CD1c-positive myeloid dendritic cell (primary cell): ENCODE data around the gene PLEKHM3.
"Not testable (repeated sequence)": the region's sequence is repeated elsewhere in the genome, so short reads cannot be mapped to it uniquely, and the experiment has no call there.

Source experiments
- DNase-seq: peaks from one replicate; pipeline ENCODE4 v3.0.0-alpha.2; 2016; ENCODE audit errors: extremely low spot score

Gene PLEKHM3

DNA sequence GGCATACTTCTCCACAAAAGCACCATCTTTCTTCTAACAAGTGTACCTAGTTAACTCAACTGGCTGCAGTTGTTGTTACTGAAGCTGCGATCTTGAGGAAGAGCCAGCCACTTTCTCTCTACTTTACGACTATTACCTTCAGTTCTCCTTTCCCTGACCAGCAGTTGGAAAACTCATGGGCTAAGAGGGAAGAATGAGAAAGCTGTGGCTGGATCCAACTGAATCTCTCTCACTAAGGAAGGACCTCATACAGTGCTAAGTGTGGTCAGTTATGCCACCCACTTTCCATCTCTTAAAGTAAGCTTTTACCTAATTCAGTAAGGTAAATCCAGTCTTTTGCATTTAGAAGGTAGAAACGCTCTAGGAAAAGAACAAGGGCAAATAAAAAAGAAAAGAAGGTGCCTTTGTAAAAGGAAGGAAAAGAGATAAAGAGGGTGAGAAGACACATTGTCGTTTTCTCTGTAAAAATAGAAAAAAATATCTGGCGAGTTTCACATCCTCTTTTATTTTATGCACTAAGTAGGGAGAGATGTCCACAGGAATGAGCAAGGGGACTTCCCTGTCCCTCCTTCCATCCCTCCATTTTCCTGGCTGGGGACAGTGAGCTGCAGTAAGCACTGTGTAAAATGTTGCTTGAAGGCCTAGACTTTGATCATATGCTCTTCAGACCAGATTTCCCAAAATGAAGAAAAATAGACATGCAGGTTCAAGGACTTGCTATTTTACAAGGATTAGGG is 73.4 kb downstream of the PLEKHM3 start:
- DNase-seq, result peak; percentile 56

GRCh38 chr2:207950761-207951114 is 74.6 kb downstream of the PLEKHM3 start:
- DNase-seq, result no peak

GRCh38 chr2:207950063-207950760 is 75.1 kb downstream of the PLEKHM3 start:
- DNase-seq, result no peak

DNA sequence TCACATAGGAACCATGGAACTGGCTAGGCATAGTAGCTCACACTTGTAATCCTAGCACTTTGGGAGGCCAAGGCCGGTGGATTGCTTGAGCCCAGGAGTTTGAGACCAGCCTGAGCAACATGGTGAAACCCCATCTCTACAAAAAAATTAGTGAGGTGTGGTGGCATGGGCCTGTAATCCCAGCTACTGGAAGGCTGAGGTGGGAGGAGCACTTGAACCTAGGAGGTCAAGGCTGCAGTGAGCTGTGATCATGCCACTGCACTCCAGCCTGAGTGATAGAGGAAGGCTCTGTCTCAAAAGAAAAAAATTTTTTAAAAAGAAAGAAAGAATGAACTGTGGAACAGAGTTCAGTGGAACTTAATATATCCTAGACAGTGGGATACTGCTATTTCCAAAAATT is 76.1 kb downstream of the PLEKHM3 start:
- DNase-seq, result not testable (repeated sequence)

DNA sequence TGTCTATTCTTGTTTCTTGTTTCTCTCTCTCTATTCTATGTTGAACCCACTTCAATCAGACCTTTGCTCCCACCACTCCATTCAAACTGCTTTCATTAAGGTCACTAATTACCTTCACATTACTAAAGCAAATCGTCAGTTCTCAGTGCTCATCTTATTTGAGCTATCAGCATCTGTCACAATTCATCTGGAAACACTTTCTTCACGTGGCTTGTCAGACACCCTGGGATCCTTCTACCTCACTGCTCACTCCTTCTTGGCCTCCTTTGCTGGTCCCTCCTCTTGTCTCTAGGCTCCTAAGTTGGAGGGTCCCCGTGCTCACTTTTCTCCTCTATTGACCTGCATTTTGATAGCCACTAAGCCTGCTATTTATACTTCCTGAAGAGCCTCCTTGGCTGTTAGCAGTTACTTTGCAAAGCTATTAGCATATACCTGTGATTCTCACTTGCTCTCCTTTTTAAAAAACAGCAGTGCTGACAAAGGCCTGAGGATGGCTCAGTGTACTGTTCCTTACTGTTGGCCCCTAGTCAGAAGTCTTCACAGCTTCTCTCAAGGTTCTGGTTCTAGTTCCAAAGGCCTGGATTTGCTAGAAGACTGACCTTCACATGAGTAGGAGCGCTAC is 80.2 kb downstream of the PLEKHM3 start:
- no peak for DNase-seq

DNA sequence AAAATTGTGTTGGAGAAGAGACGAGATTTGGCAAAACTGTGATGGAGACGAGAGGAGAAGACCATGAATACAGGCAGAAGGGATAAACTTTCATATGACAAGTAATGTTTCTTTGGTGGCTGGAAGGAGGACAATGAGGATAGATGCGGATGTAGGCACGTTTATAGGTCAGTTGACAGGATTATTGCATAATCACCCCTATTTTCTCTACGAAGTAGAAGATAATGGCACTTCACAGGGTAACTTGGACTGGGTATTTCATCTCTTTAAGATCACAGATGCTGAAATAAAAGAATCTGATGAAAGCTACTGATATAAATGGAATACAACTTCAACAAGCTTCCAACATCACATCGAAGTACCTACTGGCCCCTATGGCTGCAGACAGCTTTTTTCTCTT is 81.0 kb downstream of the PLEKHM3 start:
- DNase-seq, result no peak

- no peak for DNase-seq
Observed at GRCh38 chr2:207939342-207940108, 85.8 kb downstream of the PLEKHM3 start.

DNA sequence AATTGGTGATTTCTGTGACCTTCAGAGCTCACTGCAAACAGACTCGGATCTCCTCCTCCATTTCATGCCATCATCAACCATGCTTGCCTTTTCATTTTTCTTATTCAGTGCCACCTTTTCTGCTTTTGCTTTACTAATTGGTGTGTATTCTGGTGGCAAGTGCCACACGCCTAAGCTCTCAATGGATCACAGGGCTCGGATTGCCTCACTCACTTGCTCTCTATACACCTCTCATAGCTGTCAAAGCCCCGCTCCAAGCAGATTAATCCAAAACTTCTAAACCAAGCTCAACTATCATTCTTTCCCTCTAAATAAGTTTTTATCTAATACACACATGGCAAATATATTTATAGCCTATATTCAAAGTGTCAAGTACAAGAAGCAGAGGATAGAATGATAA is 86.4 kb downstream of the PLEKHM3 start:
- DNase-seq, result no peak

DNA sequence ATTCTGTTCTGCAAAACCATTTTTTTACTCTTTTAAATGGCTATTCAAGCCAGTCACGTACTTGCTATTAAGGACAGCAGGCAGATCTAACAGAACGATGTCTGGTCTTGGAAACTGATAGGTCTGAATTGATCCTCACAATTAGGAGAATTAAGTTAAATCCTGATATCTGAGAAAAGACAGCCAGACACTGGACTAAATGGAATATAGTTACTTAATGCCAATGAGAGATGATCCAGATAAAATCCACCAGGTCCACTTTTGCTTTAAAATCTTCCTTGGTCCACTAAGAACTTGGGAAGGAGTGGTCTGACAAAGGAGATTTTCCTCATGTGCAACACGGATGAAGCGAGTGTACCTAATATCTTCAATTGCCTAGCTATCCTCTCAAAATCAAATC is 86.9 kb downstream of the PLEKHM3 start:
- DNase-seq, result no peak

DNA sequence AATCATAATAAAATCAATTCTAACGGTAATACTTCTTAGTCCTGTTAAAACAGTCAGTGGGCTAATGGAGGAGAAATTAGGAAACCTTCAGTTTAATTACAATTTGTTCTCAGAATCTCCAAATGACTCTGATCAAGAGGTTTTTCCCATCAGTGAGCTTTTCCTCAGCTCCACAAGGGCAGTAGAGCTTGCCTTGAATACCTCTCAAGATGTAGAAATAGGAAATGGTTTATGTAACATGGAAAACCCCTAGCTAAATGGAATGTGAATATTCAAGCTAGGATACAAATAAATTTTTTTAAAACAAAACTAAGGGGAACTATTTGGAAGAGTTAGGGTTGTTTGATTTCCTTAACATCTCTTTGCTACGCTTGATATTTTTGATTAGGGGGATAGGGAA is 87.5 kb downstream of the PLEKHM3 start:
- DNase-seq, result no peak

- DNase-seq, result no peak
Observed at GRCh38 chr2:207937253-207937652, 88.1 kb downstream of the PLEKHM3 start.

DNA sequence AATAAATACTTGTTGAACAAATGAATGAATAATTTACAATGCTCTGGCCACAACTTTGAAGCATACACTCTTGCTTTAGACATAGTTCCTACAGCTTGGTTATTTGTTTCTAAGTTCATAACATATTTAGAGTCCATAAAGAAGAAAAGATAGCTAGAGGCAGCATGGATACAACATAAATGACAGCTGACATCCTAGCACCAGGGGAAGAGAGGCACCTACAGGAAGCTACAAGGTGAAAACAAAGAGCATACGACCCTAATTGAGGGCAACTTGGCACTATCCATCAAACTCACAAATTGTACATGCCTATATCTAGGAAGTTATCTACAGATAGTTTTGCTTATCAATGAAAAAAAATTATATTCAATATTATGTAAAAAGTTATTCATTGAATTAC is 88.9 kb downstream of the PLEKHM3 start:
- no peak for DNase-seq

DNA sequence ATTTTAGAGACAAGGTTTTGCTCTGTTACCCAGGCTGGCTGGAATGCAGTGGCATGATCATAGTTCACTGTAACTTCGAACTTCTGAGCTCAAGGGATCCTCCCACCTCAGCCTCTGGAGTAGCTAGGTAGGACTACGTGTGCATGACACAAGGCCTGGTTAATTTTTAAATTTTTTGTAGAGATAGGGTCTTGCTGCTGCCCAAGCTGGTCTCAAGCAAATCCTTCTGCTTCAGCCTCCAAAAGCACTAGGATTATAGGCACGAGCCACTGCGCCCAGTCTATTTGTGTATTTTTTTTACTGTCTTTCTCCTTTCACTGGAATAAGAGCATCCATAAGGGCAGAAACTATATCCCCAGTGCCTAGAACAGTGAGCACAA is 89.3 kb downstream of the PLEKHM3 start:
- DNase-seq, result no peak

DNA sequence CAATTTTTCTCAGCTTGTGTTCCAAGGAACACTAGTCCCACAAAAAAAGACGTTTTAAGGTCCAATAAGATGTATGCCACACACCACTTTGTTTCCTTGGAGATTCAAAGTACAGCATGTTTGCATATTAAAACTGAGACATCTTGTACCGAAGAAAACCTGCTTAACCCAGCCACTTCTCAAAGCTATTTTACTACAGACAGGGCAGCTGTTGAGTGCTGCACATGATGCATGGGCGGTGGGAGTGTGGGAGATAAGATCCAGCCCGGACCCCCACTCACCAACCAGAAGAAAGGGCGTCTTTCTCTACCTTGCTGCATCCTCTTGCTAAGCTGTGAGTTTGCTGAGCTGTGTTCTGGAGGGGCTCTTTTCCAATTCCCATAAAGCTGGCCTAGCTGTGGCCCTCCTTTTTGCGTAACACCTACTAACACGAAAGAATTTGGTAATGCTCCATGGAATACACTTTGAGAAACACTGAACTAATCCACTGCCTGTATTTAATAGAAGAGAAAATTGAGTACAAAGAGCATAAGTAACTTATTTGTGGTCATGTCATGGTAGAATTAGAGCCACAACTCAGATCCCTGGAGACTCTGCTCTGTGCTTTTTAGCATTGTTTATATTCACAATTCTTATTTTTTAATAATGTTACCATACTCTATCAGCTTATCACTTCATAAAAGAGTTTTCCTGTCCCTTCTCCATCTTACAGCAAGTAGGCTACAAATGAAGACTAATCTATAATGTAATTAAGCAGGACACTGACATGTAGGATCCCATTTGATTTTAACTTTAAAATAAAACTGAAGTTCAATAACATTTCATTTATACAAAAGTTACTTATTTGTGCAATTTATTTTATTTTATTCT is 90.0 kb downstream of the PLEKHM3 start:
- no peak for DNase-seq

- DNase-seq, result no peak
Observed at GRCh38 chr2:207934720-207935119, 90.6 kb downstream of the PLEKHM3 start.

DNA sequence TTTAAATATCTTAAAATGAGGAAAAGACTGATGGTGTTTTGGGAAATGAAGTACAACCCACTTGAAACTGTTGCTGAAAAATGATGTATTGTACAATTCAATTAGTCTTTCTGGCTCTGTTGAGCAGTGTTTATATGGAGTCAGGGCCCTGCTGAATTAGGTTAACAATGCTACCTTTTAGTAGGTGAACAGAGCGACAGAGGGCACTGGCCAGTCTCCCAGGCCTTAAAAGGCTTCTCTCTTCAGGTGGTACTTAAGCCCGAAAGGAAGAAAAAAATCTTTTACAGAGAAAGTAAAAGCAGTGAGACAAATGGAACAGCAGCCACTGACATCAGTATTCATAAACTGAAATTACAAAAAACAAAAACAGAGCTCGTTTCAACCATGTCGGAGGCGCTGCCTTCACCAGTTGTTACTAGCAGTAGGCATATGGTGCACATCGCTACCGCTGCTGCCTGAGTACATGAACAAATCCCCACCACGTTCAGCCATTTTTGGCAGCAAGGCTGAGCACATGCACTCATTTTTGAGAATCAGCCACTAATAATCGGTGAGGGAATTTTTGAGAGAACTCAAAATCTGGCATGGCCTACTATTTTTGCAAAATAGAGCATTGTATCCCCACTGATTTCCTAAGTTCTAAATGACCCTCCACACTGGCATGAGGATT is 91.8 kb downstream of the PLEKHM3 start:
- no peak for DNase-seq

DNA sequence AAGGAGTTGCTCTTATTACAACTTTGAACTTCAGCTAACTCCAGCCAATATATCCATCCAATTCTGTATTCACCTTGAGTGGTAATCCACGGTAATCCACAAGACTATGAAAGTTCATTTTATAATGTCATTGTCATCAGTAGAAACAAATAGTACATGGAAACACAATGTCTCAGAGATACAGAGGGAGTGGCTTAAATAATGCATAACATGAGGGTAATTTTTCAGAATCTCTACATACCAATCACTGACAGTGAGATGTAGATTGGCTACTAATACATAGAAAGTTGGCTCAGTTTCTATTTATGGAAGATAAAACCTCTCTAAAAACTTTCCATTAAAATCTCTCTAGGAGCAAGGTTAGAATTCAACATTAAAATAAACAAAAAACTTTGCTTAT is 93.2 kb downstream of the PLEKHM3 start:
- DNase-seq, result no peak

DNA sequence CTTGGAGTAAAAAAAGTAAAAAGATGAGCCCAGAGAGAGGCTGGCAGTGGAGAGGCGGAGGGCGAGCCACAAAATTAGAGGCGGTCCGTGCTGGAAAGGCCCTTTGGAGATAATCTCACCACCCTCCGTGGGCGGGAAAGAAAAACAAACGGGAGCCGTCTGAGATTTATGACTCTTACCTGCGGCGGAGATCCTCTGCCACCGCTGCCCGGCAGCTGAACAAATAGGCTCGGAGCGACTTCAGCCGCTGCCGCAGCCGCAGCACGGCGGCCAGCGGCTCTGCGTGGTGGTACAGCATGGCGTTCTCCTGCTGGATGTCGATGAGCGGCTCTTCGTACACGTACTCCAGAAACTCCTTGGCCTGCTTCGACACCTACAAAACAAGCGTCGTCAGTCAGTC is 94.6 kb downstream of the PLEKHM3 start:
- DNase-seq, result no peak

- DNase-seq, result no peak
Observed at GRCh38 chr2:207929923-207930322, 95.4 kb downstream of the PLEKHM3 start.

DNA sequence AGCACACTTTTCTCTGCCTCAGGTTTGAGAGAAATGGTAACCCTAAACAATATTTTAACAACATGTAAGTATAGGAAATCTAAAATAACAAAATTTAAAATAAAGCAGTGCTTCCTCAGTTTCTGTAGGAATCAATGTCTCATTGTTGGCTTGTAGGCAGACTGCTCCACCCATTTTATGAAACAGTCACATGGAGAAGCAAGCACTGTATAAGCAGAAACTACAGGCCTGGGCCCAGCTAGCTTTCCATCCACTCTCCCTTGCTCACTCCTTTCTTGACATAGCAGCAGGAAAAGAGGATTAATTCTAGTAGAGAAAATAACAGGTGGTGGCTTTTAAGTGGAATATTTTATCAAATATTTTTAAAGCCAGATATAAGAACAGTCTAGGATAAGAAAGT is 97.2 kb downstream of the PLEKHM3 start:
- no peak for DNase-seq

- no peak for DNase-seq
Observed at GRCh38 chr2:207926989-207927300, 98.4 kb downstream of the PLEKHM3 start.
